Fibroblast of lung (primary cell): ENCODE measurements around the gene LRRC53.

ENCODE experiments used
- CTCF ChIP-seq, 2 donors: IDR thresholded peaks in 1 of 2; conservative IDR thresholded peaks in 1 of 2; 1 replicate in 1 of 2; 2 replicates in 1 of 2; pipeline ENCODE4 v1.5.1; 2011 to 2012; ENCODE audit warnings: low read length in 2 of 2, control low read depth in 1 of 2, inconsistent platforms in 1 of 2, low read depth in 1 of 2, mild to moderate bottlenecking in 1 of 2
- EZH2 ChIP-seq: IDR thresholded peaks from 2 replicates; pipeline ENCODE4 v1.5.1; 2012; ENCODE audit warnings: low read length, control low read depth, mild to moderate bottlenecking; ENCODE audit errors: missing control alignments

DNA sequence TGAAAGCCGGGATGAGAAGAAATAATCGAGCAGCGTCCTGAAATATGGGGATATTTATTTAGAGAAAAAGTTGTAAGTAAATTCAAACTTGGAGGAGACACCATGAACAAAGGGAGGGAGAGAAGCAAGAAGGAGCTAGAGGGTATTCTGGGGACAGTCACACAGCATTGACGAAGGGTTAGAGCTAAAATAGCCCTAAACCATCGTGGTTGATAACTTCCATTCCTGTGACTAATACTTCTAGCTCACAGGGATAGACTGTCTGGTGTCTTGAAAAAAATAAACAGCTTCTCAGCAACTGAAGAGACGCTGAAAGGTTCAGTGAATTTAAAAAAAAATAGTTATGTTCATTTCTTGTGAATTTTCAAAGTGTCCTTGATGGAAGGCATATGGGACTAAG, 86.7 kb downstream of the LRRC53 start:
- TF ChIP-seq EZH2 (no peak), CTCF (conservative IDR thresholded peaks at IDR 0.05 in 1 of 2, IDR thresholded peaks at IDR 0.05 in 1 of 2; ENCODE audit: low read depth in 1 of 2, low read length in 2 of 2) (no peak)
